ENCODE data around the gene TMC7.

Gene TMC7

GRCh38 chr16:19085679-19086200, 102.0 kb downstream of the TMC7 start:
- DNase-seq (ENCODE audit: low spot score) (no peak), ATAC-seq (ENCODE audit: low read depth) (no peak)
- no peak for TF ChIP-seq CTCF (IDR thresholded peaks at IDR 0.05; ENCODE audit: poor library complexity, severe bottlenecking)
- no peak overlapping the region for H3K4me3 ChIP-seq (ENCODE audit: severe bottlenecking)
- H3K4me1 ChIP-seq (ENCODE audit: insufficient read depth, poor library complexity, severe bottlenecking) = no peaks in the 10 kb centered on the region
- no peaks in the 10 kb centered on the region for H3K9me3 ChIP-seq (ENCODE audit: severe bottlenecking)
- peaks cover 7% of the 10 kb centered on the region; the same call in 1 of the 2 replicates for H3K36me3 ChIP-seq (ENCODE audit: low read depth)
- H3K27ac ChIP-seq (ENCODE audit: poor library complexity, severe bottlenecking) = no peak overlapping the region
- H3K27me3 ChIP-seq (ENCODE audit: insufficient read depth, poor library complexity, severe bottlenecking) = no peaks in the 10 kb centered on the region

- TF ChIP-seq CTCF (IDR thresholded peaks at IDR 0.05; ENCODE audit: poor library complexity, severe bottlenecking) = peak; percentile 99
- ATAC-seq (ENCODE audit: low read depth) (peak; percentile 93), DNase-seq (ENCODE audit: low spot score) (peak; percentile 88)
- Histone ChIP-seq H3K27ac (ENCODE audit: poor library complexity, severe bottlenecking) (no peak overlapping the region), H3K4me3 (ENCODE audit: severe bottlenecking) (peak overlapping the region; percentile 19), H3K36me3 (ENCODE audit: low read depth) (peaks cover 5% of the 10 kb centered on the region; the same call in 1 of the 2 replicates), H3K9me3 (ENCODE audit: severe bottlenecking) (no peaks in the 10 kb centered on the region), H3K27me3 (ENCODE audit: insufficient read depth, poor library complexity, severe bottlenecking) (no peaks in the 10 kb centered on the region), H3K4me1 (ENCODE audit: insufficient read depth, poor library complexity, severe bottlenecking) (peaks cover under 1% of the 10 kb centered on the region)
These were observed 102.8 kb downstream of the TMC7 start for GRCh38 chr16:19086322-19087199.

- no peaks in the 10 kb centered on the region for H3K36me3 ChIP-seq (ENCODE audit: low read depth)
- H3K4me3 ChIP-seq (ENCODE audit: severe bottlenecking) = no peak overlapping the region
- no peak for DNase-seq (ENCODE audit: low spot score)
- H3K27me3 ChIP-seq (ENCODE audit: insufficient read depth, poor library complexity, severe bottlenecking) = no peaks in the 10 kb centered on the region
- peaks cover 13% of the 10 kb centered on the region for H3K4me1 ChIP-seq (ENCODE audit: insufficient read depth, poor library complexity, severe bottlenecking)
- H3K27ac ChIP-seq (ENCODE audit: poor library complexity, severe bottlenecking) = no peak overlapping the region
- TF ChIP-seq CTCF (IDR thresholded peaks at IDR 0.05; ENCODE audit: poor library complexity, severe bottlenecking) = no peak
- no peak for ATAC-seq (ENCODE audit: low read depth)
- no peaks in the 10 kb centered on the region for H3K9me3 ChIP-seq (ENCODE audit: severe bottlenecking)
These were observed 104.7 kb downstream of the TMC7 start for GRCh38 chr16:19088341-19088916.

GRCh38 chr16:19089410-19089955, 105.7 kb downstream of the TMC7 start:
- Histone ChIP-seq H3K27ac (ENCODE audit: poor library complexity, severe bottlenecking) (no peak overlapping the region), H3K4me1 (ENCODE audit: insufficient read depth, poor library complexity, severe bottlenecking) (peaks cover 13% of the 10 kb centered on the region), H3K36me3 (ENCODE audit: low read depth) (no peaks in the 10 kb centered on the region), H3K4me3 (ENCODE audit: severe bottlenecking) (no peak overlapping the region), H3K9me3 (ENCODE audit: severe bottlenecking) (no peaks in the 10 kb centered on the region), H3K27me3 (ENCODE audit: insufficient read depth, poor library complexity, severe bottlenecking) (no peaks in the 10 kb centered on the region)
- no peak for TF ChIP-seq CTCF (IDR thresholded peaks at IDR 0.05; ENCODE audit: poor library complexity, severe bottlenecking)
- DNase-seq (ENCODE audit: low spot score) = no peak
- no peak for ATAC-seq (ENCODE audit: low read depth)
